HCT116 (cell line): ENCODE results near the gene HNRNPA2B1. TPM values are rescaled to one million over a fixed set of nuclear protein-coding genes. Genes with fewer than 3 reads are reported as not detected.

ENCODE experiments used
- total RNA-seq: library from RNA; stranded (reverse); gene quantifications from one replicate; pipeline ENCODE4 v1.2.1, GENCODE V29; 2021; ENCODE audit not compliant: unreplicated experiment

Gene HNRNPA2B1
- total RNA-seq, 1 experiment from 2014 or later, result 870 TPM

Other genes starting within 250 kb of the HNRNPA2B1 start
- 27.0 TPM for gene NFE2L3, start 48.5 kb downstream of the HNRNPA2B1 start, total RNA-seq
- 274 TPM for gene CBX3, start 999 bp upstream of the HNRNPA2B1 start, total RNA-seq
- gene SNX10, start 91.1 kb upstream of the HNRNPA2B1 start, total RNA-seq, result 26.9 TPM